ENCODE results near the gene PPP4R1.
"Not testable (repeated sequence)": the region's sequence is repeated elsewhere in the genome, so short reads cannot be mapped to it uniquely, and the experiment has no call there.

Gene PPP4R1

DNA sequence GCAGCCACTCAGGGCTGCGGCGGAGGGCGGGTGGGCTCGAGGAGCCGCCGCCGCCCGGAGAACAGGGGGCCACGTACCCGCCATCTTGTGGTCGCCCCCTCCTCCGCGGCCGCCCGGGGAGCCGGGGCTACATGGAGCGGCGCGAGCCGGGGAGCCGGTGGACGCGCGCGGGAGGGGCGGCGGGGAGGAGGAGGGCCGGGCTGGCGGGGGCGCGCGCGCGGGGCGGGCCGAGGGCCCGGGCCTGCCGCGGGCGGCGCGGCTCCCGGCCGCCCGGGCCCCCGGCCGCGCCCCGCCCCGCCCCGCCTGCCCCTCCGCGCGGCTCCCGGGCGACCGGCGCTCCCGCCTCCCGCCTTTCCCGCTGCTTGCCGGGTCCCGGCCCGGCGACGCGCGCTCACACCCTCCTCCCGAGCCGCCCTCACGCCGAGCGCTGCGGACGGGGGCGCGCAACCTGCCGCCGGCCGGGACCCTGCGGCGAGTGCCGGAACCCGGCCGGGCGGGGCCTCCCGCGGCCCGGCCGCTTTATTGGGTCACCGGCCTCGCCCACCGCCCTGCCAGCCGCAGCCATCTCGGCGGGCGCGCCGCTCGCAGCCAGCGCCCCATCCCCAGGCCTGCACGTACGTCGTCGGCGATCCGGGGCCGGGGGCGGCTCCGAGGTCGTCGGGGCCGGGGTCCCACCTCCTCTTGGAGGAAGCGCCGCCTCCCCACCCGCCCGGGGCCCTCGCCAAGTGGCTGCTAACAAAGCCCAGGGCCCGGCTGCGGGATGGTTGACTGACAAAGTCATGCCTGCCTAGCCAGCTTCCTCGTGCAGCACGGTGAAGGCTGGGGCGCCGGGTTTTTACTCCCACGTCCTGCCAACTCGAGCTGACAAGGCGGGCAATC lies at the start of gene PPP4R1:
Gene PPP4R1 (minus strand): TSS at position 159 of the 879 bp plus-strand sequence. CDS start 75 bp downstream, at position 84.
- DNase-seq, result peak; percentile 42

GRCh38 chr18:9663377-9663776 lies 49.0 kb upstream of the PPP4R1 start:
- DNase-seq, result no peak

- no peak for DNase-seq
Observed at GRCh38 chr18:9661564-9661963, 47.2 kb upstream of the PPP4R1 start.

DNA sequence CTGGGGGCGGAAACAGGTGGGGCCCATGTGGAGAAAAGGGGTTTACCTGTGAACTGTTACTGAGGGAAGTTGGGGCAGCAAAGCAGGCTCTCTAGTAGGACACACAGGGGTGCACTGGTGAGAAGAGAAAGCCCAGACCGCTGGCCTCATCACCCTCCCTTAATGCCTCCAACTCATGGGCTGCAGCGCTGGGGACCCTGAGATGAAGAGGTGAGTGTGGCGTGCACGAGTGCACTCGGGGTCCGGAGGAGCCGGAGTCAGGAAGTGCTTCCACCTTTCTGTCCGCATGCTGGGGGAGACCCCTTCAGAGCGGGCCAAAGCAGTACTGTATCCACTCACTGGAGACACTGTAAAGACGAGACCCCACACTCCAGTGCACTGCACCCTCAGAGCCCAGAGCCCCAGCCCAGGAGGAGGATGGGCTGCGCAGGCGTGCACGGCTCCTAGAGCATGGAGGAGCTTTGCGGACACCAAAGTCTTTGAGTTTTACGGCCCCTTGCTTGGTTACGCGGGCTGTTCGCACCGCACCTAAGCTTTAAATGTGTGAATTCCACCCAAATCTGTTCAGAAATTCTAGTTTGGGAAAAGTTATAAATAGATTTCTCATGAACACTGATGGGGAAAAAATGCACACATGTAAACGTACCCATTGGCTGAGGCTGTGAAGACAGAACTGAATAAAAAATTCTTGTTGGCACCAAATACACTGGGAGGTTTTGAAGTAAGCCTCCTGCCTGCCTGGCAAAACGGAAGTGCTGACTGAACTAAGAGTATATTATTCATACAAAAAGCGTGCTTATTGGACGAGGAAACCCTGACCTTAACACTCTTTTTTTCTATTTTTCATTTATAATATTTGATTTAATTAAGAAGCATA lies 45.4 kb upstream of the PPP4R1 start:
- DNase-seq, result no peak

DNA sequence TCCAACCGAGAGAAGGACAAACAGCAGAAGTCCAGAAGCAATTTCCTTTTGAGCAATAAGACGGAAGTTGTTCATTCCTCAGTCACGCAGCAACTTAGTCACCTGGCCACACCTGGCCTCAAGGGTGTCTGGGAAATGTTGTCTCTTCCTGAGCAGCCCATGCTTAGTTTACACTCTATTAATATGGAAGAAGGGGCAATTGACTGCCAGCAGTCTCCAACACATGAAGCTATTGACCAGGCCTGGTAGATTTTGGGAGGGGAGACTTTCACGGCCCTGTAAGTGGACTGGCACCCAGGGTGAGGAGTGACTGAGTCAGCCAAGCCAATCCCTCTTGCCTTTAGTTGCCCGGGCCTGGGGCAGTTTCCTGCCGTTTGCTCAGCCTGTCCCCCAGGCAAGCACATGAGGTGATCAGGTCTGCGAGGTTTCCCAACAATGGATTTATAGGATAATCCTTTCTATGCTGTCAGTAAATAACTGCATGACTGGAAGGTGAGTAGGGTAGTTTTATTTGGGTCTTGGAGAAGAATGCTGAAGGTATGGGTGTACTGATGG lies 43.8 kb upstream of the PPP4R1 start:
- no peak for DNase-seq

- DNase-seq, result no peak
Observed at GRCh38 chr18:9655232-9655767, 40.9 kb upstream of the PPP4R1 start.

DNA sequence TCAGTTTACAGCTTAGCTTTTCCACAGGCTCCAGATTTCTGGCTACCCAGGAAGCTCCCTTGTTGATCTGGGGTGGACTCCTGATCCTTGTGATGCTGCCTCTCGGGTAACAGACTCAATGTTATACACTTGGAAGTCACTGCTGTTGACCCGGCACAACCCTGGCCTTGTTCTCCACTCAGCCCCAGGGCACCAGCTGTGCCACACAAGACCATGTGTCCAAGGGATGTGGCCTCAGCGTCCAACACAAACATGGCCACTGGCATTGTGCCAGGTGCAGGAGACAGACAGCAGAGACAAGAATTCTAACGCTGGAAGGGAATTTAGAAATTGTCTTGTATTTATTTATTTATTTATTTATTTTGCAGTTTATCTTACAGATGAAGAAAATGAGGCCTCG lies 39.0 kb upstream of the PPP4R1 start:
- DNase-seq, result no peak

DNA sequence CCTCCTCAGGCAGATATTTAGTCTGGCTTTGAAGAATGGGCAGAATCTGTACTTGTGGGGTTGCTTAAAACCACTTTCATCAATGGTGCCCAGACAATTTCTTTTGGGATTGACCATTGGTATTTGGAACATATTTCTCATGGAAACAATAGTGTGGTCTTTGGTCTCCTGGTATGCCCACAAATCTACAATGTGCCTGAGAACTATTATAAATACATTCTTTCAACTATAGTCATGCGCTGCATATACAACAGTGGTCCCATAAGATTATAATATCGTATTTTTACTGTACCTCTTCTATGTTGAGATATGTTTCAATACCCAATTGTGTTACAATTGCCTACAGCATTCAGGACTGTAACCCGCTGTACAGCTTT lies 34.8 kb upstream of the PPP4R1 start:
- no peak for DNase-seq

GRCh38 chr18:9648431-9649163 lies 34.2 kb upstream of the PPP4R1 start:
- DNase-seq, result no peak

DNA sequence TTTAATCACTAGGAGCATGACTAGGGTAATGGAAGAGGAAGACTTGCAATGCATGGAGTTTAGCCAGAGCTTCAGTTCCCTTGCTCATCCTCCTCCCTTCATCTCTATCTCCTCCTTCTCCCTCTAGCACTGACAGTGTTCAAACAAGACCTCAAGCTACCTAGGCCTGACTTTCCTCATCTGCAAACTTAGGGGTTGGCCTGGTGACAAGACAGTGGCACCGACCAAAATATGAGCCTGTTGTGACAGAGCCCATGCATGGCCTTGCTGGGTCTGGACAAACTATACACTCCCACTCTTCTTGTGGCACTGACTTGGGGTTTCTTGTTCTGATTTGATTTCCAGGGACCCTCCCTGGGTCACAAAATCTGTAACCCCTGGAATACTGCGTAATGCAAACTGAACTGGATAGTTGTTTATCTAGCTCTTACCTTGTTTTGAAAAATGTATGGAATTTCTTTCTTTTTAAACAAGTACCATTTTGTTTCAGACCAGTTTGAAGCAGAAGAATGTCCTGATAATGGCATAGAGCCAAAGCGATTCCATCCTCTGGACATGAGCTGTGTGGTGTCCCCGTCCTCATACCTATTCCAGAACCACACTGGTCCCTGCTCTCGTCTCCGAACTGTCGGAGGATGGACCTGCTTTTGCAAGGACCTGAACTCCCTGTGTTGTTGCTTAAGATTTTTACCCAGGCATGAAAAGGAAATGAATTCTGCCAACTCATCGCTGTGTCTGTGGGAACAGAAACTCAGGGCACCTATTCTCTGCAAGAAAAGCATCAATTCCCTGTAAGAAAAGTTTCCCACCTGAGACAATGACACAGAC lies 33.4 kb upstream of the PPP4R1 start:
- no peak for DNase-seq

- DNase-seq, result no peak
Observed at GRCh38 chr18:9643549-9643948, 29.2 kb upstream of the PPP4R1 start.

GRCh38 chr18:9642799-9643462 lies 28.6 kb upstream of the PPP4R1 start:
- DNase-seq, result no peak

DNA sequence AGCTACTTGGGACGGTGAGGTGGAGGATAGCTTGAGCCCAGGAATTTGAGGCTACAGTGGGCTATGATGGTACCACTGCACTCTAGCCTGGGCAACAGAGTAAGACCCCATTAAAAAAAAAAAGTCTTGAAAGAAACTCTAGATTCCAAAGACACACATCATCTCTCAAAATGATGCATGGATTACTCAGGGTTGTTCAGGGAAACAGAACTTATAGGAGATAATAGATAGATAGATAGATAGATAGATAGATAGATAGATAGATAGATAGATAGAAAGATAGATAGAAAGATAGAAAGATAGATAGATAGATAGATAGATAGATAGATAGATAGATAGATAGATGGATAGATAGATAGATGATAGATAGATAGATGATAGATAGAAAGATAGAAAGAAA lies 26.7 kb upstream of the PPP4R1 start:
- DNase-seq, result not testable (repeated sequence)

DNA sequence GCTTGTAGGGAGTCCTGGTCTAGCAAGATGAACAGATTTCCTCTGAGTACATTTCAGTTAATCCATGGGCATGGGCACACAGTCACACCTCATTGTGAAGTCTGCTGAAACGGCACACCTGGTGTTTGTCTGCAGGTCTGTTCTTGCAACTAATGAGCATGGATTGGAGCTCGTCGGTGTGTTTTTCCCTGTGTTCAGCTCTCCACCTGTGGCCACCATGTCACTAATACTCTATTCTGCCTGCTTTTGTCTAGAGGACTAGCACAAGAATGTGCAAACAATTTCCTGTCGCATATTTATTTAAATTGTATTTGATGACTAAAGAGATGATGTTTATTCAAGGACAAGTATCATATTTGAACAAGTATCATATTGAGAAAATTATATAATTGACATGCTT lies 24.5 kb upstream of the PPP4R1 start:
- DNase-seq, result no peak

GRCh38 chr18:9637036-9637767 lies 22.8 kb upstream of the PPP4R1 start:
- no peak for DNase-seq

- DNase-seq, result no peak
Observed at GRCh38 chr18:9634856-9635255, 20.5 kb upstream of the PPP4R1 start.

DNA sequence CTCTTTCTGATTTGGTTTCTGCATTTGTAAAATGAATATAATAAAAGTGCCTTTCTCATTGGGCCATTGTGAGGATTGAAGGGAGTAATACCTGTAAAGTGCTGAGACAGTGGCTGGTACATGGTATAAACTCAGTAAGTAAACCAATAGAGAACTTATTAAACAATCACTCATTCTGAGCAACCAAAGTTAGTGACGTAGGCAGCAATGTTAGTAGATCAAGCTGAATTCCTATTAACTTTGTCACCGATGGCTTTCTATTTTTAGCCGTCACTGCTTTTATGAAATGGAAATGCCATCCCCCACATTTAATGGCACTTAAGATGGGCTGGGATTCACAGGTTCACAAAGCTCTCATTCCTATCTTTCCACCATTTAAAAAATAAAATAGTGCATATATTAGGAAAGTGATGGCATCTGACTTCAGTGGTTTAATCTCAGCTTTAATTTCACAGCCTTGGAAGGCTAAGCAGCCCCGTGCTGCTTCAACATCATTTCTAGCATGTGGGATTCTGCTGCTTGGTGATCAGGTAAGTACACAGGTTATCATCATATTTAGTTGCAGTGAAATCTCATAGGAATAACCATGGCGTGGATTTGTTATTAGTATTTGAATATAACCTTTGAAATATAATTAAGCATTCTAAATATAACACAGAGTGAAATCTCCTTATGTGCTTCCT lies 17.6 kb upstream of the PPP4R1 start:
- DNase-seq, result no peak

GRCh38 chr18:9630444-9630843 lies 16.1 kb upstream of the PPP4R1 start:
- DNase-seq, result no peak

- no peak for DNase-seq
Observed at GRCh38 chr18:9629709-9630108, 15.3 kb upstream of the PPP4R1 start.

DNA sequence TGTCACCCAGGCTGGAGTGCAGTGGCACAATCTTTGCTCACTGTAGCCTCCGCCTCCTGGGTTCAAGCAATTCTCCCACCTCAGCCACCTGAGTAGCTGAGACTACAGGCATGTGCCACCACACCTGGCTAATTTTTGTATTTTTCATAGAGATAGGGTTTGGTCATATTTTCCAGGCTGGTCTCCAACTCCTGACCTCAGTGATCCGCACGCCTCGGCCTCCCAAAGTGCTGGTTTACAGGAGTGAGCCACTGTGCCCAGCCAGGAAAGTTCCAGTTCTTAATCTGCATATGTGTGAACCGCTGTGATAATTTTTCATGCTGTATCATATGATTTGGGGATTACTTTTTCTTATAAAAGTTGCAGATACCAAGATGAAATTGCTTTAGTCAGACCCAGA lies 14.6 kb upstream of the PPP4R1 start:
- DNase-seq, result no peak
